NOMO-1 (cell line): ENCODE data around the gene ST8SIA5.
A peak's percentile ranks its signal among the peaks of the same experiment; 100 is the strongest.

ENCODE experiments used
- DNase-seq, 2 experiments: peaks; one replicate each; lab custom pipeline; 2025; ENCODE audit not compliant: unreplicated experiment in 2 of 2; lab: John Stamatoyannopoulos, UW

The ST8SIA5 gene

DNA sequence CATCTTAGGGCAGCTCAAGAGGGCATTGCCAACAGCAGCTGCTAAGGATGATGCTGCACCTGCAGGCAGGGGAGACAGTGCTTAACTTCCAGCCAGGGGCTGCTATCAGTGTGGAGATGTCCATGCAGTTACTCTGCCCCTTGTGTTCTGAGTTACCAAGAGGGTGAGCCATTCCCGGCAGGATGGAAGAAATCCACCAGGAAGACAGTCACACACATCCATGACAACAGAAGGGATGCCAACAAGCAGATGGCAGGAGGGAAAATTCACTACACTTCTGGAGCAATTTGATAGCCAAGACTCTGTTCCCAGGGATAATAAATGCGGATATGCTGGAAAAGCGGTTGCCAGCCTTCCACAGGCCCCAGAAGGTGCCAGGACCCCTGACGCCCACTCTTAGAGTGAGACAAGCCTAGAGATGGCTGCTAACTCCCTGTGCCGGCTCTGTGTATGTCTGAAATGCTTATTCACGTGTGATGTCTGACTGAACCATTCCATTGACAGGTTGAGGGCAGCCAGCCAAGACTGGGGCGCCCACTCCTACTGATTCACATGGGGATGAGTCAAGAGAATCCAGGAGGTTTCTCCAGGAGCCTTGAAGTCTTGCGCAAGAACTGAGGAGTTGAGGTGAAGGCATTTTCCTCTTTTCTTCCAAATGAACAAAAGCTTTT, 124.3 kb downstream of the ST8SIA5 start:
- no peak for DNase-seq

DNA sequence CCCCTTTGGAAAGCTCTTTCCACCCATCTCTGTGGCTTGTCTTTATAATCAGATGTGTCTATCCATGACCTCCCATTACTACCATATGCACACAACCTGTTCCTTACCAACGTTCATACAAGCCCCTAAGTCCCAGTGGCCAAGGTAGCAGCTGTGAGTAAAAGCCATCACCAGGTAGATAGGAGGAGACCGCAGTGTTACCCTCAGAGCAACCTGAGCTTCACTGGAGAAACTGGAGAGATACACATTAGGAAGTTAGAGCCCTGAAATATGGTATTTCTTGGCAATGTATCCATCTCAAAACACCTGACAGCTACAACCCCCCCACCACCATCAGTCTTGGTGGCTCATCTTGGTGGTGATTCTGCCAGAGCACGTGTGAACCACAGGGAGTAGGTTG, 125.9 kb downstream of the ST8SIA5 start:
- DNase-seq, result no peak

DNA sequence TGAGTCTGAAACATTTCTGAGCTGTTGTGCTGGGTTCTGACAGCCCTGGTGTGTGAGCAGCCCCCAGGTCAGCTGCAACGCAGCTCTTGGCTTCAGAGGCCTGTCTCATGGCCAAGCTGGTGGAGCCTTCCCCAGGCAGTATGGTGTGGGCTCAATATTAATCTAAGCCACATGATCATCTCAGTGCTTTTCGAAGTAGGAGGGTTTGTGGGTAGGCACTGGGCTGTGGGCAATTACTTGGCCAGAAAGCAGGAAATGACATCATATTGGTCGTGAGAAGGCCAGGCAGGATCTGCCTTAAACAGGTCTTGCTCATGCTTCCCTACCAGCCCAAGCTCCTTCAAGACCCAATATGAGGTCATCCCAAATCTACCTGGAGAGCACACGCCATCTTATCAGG, 126.7 kb downstream of the ST8SIA5 start:
- peak in 1 of 2 experiments; percentile 22 for DNase-seq

DNA sequence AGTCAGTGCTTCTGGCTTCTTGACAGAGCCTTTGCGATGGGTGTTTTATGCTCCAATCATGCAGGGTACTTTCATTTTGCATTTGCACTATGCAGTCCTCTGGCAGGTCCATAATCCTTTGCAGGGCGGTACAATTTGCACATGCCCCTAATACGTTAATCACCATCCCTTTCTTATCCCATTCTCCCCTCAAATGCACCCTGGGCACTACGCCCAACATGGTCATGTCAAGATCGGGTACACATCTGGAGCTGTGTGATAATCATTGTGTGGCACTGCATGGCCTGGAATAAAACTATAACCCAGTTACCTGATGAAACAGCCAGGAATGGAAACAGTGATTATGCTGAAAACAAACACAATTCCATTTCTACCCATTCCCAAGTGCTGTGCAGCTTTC, 127.5 kb downstream of the ST8SIA5 start:
- no peak for DNase-seq

DNA sequence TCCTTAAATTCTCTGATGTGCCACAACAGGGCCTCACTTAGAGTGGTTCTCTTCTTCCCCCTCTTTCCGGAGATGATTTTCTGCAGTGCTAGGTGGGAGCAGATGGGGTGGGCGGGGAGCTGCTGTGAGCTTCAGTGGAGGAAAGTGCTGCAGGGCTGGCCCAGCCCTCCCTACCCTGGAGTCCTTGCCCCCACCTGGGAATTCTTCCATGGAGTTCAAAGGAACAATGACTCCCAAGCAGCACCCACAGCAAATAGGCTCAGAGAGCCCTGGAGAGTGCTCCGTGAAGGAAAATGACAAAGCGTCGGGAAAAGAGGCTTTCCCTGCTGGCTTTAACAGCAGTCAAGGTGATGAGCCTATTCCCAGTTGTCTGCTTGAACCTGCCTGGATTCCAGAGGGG, 128.6 kb downstream of the ST8SIA5 start:
- no peak for DNase-seq

DNA sequence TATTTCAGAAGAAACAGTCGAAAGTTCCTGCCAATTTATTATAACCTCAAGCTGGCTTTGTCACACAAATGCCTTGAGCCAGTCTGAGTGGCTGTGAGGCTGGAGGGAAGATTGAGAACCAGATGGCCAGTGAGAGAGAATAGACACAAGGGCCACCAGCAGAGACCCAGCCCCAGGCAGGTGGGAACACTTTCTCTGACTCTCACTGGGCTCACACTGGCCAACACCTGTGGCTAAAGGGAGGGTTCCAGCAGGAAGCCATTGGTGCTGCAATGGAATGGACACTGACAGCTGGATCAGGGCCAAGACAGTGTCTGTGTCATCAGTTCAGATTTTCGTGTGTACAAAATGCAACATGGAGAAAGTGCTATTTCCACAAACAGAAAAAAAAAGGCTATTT, 129.7 kb downstream of the ST8SIA5 start:
- DNase-seq, result no peak

DNA sequence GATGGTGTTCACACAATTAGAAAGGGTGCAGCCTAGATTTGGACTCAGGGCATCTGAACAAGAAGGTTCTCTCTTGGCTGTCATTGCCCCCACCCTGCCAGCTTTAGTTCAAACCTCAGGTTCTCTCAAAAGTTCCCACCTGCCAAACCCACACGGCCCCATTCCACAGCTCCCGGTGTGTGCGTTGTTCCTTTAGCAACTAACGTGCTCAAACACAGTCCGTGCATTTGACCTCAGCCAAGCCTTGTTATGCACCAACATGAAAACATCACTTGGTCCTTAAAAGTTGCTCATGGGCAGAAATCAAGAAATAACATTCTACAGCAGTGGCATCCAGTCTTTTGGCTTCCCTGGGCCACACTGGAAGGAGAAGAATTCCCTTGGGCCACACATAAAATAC, 131.8 kb downstream of the ST8SIA5 start:
- DNase-seq, result no peak

DNA sequence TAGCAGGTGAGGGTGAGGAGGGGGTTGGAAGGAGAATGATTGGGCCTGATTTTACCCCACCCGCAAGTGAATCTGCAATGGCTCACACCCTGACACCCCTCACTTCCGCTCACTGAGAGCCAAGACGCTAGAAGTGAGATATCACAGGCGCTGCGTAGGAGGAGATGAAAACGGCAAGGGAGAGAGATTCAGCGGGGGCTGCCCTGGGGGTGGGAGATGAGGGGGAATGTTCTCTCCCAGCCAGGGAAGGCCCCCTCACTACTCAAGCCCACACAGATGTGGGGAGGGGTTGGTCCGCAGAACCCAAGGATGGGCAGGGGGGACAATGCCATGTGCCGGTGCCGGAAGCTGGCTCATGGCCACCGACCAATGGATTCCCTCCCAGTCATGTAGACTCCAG, 132.7 kb downstream of the ST8SIA5 start:
- DNase-seq, result no peak

DNA sequence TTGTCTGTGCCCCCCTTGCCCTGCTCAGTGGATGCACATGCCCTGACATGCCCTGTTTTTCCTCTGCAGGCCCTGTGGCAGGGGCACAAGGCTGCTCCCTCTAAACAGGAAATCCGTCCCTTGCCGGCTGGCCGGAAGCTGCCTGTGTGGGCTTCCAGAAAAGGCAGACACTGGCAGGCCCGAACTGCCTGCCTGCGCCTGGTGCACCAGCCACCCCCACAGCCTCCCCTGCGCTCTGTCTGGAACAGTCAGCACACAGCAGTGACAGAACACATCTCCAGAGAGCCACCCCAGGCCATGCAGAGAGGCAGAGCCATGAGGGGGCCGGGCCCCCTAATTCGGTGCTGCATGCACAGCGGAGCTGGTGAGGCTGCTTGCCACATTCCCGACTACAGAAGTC, 133.3 kb downstream of the ST8SIA5 start:
- DNase-seq, result no peak

DNA sequence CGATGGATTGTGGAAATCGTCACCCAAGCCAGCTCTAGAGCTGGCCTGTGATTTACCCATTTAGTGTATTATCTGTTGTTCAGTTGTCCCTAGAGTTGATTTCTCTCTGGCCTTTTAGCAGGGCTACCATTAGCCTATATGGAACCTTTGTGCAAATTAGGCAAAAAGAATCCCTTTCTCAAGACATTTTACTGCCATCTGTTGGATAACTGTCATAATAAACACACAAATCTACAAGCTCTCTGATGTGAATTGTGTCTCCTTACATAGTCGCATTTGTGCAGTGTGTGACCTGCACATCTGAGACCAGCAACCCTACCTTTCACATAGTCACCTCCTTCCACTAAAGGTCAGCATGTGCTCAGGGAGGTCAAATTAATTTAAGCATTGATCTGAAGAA, 133.9 kb downstream of the ST8SIA5 start:
- no peak for DNase-seq

DNA sequence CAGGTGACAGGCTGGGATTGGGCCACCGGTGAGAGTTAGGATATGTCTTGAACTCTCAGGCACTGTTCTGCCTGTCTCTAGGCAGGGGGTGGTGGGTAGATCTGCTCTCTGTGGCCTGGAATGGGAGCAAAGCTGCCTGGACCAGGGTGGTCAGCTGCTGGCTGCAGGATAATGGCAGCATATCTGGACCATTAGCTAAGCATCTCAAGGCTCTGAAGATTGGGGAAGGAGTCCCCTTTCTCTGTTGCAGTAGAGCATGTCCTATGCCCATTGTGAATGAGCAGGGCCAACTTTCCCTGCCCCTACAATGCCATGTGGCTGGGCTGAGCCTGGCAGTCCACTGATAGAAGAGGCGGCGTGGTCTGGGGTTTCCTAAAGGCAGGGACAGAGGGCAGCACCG, 134.4 kb downstream of the ST8SIA5 start:
- DNase-seq, result no peak

DNA sequence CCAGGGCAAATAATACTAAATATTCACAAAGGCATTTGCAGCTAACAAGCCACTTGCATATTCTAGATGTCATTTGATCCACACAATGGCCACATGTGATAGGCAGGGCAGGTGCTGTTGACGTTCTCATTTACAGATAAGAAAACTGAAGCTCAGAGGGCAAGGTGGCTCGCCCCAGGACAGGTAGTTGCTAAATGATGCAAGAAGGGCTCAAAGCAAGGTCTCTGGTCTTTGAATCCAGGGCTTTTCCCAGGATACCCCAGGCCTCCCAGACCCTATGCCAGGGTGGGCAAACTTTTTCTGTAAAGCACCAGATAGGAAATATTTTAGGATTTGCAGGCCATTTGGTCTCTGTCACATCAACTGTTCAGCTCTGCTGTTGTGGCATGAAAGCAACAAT, 135.0 kb downstream of the ST8SIA5 start:
- DNase-seq, result no peak

DNA sequence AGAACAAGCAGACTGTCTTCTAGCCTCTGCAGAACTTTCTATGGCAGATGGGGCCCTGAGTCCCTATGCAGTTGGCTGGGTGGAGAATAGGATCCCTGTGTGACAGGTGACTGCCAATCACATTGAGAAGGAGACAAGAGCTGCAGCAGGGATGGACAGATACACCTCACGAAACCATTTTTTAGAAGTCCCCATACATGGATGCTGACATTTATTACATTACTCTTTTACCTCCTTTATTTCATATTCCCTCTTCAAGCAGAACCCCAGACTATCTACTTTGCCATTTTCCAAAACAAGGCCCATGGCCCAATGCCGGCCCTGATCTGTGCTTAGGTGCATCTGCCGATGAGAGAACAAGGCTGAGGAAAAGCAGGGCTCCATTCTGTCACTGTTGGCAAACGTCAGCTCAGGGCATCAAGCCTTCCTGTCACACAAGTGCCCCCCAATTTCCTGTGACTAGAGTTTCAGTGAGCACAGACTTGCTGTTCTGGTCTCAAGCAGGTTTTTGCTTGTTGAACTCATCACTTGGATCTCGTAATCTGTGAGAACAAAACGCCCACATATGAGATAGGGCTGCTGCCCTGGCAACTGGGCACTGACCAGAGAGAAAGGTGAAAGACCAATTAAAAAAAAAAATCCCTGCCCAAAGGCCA, 135.6 kb downstream of the ST8SIA5 start:
- DNase-seq, result no peak

DNA sequence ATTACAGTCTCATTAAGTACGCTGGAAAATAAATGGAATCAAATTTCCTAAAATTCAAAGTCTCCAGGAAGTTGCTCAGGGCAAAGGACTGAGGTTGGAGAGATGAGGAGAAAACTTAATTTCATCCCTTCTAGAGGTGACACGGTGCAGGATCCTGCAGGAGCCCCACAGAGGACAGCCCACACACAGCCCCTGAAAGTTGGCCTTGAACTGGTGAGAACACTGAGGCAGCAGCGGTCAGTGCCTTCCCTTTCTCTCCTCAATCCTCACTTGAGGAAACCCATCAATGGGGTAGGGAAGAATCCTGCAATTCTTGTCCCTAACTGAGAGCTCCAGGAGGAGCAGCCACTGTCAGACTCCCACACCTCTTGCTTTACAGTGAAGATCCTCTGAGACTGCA, 137.3 kb downstream of the ST8SIA5 start:
- DNase-seq, result no peak
